Activated naive CD8-positive, alpha-beta T cell treated with anti-CD3 and anti-CD28 coated beads for 36 hours (primary cell): Measurements from ENCODE around the gene LGALS3BP. TPM values are rescaled to one million over a fixed set of nuclear protein-coding genes. Genes with fewer than 3 reads are reported as not detected.

Experiments
- DNase-seq: peaks from one replicate; pipeline ENCODE4 v3.0.0; 2021
- H3K27ac Mint-ChIP-seq: one replicate; pipeline ENCODE4 v1.8.0; 2022; ENCODE audit warnings: mild to moderate bottlenecking, moderate library complexity, mixed read lengths
- H3K27me3 Mint-ChIP-seq: one replicate; pipeline ENCODE4 v1.8.0; 2022; ENCODE audit warnings: mild to moderate bottlenecking, mixed read lengths
- H3K36me3 Mint-ChIP-seq: one replicate; pipeline ENCODE4 v1.8.0; 2021; ENCODE audit warnings: mild to moderate bottlenecking, mixed read lengths
- H3K4me1 Mint-ChIP-seq: one replicate; pipeline ENCODE4 v1.8.0; 2021; ENCODE audit warnings: mixed read lengths
- H3K4me3 Mint-ChIP-seq: one replicate; pipeline ENCODE4 v1.8.0; 2022; ENCODE audit warnings: mild to moderate bottlenecking, moderate library complexity, mixed read lengths
- H3K9me3 Mint-ChIP-seq: one replicate; pipeline ENCODE4 v1.8.0; 2022; ENCODE audit warnings: mixed read lengths
- total RNA-seq, 2 experiments: library from RNA; stranded (reverse); gene quantifications; one replicate each; pipeline ENCODE4 v1.2.3, GENCODE V29; 2021

Gene LGALS3BP
- total RNA-seq, 2 experiments from 2014 or later = 86.8 to 89.7 TPM

- DNase-seq = no peak
- Mint-ChIP-seq H3K27ac (no peak overlapping the region), H3K36me3 (peaks cover 11% of the 10 kb centered on the region), H3K9me3 (no peaks in the 10 kb centered on the region), H3K4me1 (peaks cover 31% of the 10 kb centered on the region), H3K4me3 (no peak overlapping the region), H3K27me3 (no peaks in the 10 kb centered on the region)
Measured at GRCh38 chr17:79006046-79006445, 26.3 kb upstream of the LGALS3BP start.

DNA sequence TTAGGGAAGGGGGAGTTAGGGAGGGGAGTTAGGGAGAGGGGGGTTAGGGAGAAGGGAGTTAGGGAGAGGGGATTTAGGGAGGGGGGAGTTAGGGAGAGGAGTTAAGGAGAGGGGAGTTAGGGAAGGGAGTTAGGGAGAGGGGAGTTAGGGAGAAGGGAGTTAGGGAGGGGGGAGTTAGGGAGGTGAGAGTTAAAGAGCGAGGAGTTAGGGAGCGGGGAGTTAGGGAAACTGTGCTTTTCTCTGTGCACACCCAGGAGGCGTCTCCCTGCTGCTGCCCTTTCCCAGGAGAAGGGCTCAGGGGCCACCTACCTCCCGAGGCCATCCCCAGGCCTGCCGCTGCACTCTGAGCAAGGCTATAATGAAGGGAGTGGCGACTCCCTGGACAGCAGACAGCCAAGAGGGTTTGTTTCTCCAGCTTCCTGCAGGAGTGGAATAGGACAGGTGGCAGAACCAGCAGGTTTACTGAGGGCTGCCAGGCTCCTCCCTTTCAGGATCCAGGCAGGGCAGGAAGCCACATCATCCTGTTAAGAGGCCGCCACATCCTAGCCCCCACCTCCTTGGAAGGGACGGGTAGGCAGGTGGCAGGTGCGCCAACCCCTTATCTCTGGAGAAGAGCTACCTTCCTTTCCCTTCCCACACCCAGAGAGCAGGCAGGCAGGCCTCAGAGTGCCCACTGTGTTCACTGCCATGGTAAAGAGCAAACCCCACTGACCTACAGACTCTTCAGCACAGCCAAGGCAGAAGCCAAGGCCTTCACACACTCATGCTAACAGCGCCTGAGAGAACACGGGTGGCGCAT, 25.5 kb upstream of the LGALS3BP start:
- Mint-ChIP-seq H3K36me3 (peaks cover 11% of the 10 kb centered on the region), H3K27me3 (no peaks in the 10 kb centered on the region), H3K9me3 (no peaks in the 10 kb centered on the region), H3K4me1 (peaks cover 31% of the 10 kb centered on the region), H3K27ac (no peak overlapping the region), H3K4me3 (no peak overlapping the region)
- DNase-seq = no peak

GRCh38 chr17:79003661-79004411, 24.1 kb upstream of the LGALS3BP start:
- no peak for DNase-seq
- H3K4me1 Mint-ChIP-seq = peaks cover 31% of the 10 kb centered on the region
- peak overlapping the region; percentile 34 for H3K27ac Mint-ChIP-seq

GRCh38 chr17:79002796-79003593, 23.3 kb upstream of the LGALS3BP start:
- Mint-ChIP-seq H3K9me3 (no peaks in the 10 kb centered on the region), H3K36me3 (peaks cover 8% of the 10 kb centered on the region), H3K27ac (peak overlapping the region; percentile 34), H3K4me3 (no peak overlapping the region), H3K4me1 (peaks cover 23% of the 10 kb centered on the region), H3K27me3 (no peaks in the 10 kb centered on the region)
- DNase-seq = no peak

More at GRCh38 chr17:79003661-79004411, 24.1 kb upstream of the LGALS3BP start:
- Mint-ChIP-seq H3K4me3 (no peak overlapping the region), H3K36me3 (peaks cover 11% of the 10 kb centered on the region), H3K27me3 (no peaks in the 10 kb centered on the region), H3K9me3 (no peaks in the 10 kb centered on the region)

- H3K27me3 Mint-ChIP-seq = no peaks in the 10 kb centered on the region
- no peak for DNase-seq
- peaks cover 17% of the 10 kb centered on the region for H3K4me1 Mint-ChIP-seq
- H3K9me3 Mint-ChIP-seq = no peaks in the 10 kb centered on the region
- H3K36me3 Mint-ChIP-seq = peaks cover 8% of the 10 kb centered on the region
- no peak overlapping the region for H3K27ac Mint-ChIP-seq
- H3K4me3 Mint-ChIP-seq = no peak overlapping the region
Measured at GRCh38 chr17:79002291-79002690, 22.6 kb upstream of the LGALS3BP start.

DNA sequence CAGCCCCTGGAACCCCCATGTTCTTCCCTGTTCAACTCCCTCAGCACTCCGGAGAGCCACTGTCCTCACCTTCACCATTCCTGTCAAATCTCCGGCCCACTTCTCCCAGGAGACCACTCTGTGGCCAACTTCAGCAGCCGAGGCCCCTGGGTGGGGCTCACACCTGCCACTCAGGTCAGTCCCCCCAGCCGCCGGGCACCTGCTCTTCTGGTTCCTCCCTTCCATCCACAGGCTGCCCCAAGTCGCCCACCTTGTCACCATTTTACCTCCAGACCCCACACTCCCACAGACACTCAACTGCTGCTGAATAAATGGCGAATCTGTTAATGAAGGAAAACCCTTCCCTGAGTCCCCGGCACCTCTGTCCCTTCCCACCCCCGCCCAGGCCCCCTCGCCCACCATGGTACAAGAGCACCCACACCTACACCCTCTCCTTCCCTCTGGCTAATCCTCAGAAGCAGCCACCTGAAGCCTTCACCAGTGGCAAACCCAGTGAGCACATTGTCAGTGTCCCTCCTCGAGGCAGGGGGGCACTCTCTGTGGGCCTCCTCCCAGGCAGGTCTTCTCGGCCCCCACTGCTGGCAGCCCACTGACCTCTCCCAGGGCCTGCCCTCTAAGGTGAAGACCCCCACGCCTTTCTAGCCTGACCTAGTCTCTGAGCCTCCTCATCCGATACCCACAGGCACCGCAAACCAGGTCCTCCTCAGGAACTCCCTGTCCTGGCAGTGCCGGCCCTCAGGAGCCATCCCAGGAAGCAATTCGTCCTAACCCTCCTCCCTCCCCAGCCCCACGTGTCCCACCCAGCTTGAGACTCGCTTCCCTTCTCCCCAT, 21.7 kb upstream of the LGALS3BP start:
- peaks cover 4% of the 10 kb centered on the region for H3K36me3 Mint-ChIP-seq
- no peaks in the 10 kb centered on the region for H3K27me3 Mint-ChIP-seq
- no peak overlapping the region for H3K4me3 Mint-ChIP-seq
- peak overlapping the region; percentile 13 for H3K27ac Mint-ChIP-seq
- DNase-seq = no peak
- H3K4me1 Mint-ChIP-seq = peaks cover 10% of the 10 kb centered on the region
- no peaks in the 10 kb centered on the region for H3K9me3 Mint-ChIP-seq

- H3K4me1 Mint-ChIP-seq = peaks cover 2% of the 10 kb centered on the region
- DNase-seq = no peak
- no peak overlapping the region for H3K27ac Mint-ChIP-seq
- peaks cover 4% of the 10 kb centered on the region for H3K36me3 Mint-ChIP-seq
- no peaks in the 10 kb centered on the region for H3K27me3 Mint-ChIP-seq
- no peak overlapping the region for H3K4me3 Mint-ChIP-seq
- H3K9me3 Mint-ChIP-seq = no peaks in the 10 kb centered on the region
Measured at GRCh38 chr17:79000396-79001189, 20.9 kb upstream of the LGALS3BP start.

DNA sequence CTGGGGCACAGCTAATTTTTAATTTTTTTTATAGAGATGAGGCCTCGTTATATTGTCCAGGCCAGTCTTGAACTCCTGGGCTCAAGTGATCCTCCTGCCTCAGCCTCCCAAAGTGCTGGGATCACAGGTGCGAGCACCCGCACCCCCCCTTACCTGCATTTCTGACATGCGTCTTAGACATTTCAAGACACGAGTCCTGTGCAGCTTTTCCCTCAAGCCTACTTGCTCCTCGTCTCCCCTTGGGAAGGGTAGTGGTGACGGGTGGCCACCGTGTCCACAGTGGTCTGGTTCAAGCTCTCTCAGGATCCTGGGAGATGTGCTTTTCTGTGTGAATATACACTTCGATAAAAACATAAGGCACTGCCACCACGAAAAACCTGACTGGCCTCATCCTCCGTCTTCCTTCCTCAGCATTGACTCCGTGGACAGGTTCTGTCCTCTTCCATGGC, 20.2 kb upstream of the LGALS3BP start:
- H3K27ac Mint-ChIP-seq = no peak overlapping the region
- no peak for DNase-seq
- peaks cover 5% of the 10 kb centered on the region for H3K36me3 Mint-ChIP-seq
- no peaks in the 10 kb centered on the region for H3K4me1 Mint-ChIP-seq
- no peaks in the 10 kb centered on the region for H3K27me3 Mint-ChIP-seq
- H3K4me3 Mint-ChIP-seq = no peak overlapping the region
- no peaks in the 10 kb centered on the region for H3K9me3 Mint-ChIP-seq

- H3K9me3 Mint-ChIP-seq = no peaks in the 10 kb centered on the region
- no peak overlapping the region for H3K27ac Mint-ChIP-seq
- no peak for DNase-seq
- no peaks in the 10 kb centered on the region for H3K4me1 Mint-ChIP-seq
- no peaks in the 10 kb centered on the region for H3K27me3 Mint-ChIP-seq
- H3K4me3 Mint-ChIP-seq = no peak overlapping the region
- peaks cover 5% of the 10 kb centered on the region for H3K36me3 Mint-ChIP-seq
Measured at GRCh38 chr17:78999056-78999768, 19.5 kb upstream of the LGALS3BP start.

DNA sequence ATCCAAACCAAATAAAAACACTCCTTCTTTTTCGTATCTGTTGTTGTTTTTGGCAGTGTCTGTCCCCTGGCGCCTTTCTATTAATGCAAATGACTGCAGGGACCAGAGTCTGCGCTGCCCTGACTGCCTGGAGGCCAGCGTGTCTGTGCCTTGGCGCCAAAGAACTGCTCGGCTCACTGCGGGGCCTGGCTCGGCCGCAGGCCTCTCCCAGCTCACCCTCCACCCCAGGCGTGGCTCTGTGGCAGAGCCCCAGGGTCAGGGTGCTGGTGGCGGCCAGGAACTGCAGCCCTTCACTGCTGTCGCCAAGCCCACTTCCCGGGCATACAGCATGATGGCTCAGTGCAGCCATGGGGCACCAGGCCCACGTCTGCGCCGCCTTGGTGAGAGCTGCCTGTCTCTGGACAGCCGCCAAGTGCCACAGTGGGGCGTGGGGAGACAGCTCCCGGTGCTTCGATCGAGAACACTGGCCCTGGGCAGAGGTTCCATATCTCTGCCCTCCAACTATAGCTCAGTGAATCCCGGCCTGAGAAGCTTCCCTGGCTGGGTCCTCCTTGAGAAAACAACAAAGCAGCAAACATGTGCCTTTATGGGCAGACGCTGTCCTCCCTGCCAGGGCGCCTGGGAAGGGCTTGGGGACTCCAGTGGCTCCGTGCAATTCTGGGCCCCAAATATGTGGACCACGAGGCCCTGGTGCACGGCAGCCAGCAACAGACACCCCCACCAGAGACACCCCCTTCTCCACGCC, 18.8 kb upstream of the LGALS3BP start:
- H3K27me3 Mint-ChIP-seq = no peaks in the 10 kb centered on the region
- H3K4me3 Mint-ChIP-seq = no peak overlapping the region
- H3K4me1 Mint-ChIP-seq = no peaks in the 10 kb centered on the region
- H3K9me3 Mint-ChIP-seq = no peaks in the 10 kb centered on the region
- no peak overlapping the region for H3K27ac Mint-ChIP-seq
- no peak for DNase-seq
- H3K36me3 Mint-ChIP-seq = peaks cover 5% of the 10 kb centered on the region

GRCh38 chr17:78997881-78998280, 18.2 kb upstream of the LGALS3BP start:
- H3K9me3 Mint-ChIP-seq = no peaks in the 10 kb centered on the region
- H3K4me1 Mint-ChIP-seq = peaks cover 3% of the 10 kb centered on the region
- H3K27ac Mint-ChIP-seq = no peak overlapping the region
- peaks cover 9% of the 10 kb centered on the region for H3K36me3 Mint-ChIP-seq
- no peak for DNase-seq
- no peaks in the 10 kb centered on the region for H3K27me3 Mint-ChIP-seq
- H3K4me3 Mint-ChIP-seq = no peak overlapping the region

DNA sequence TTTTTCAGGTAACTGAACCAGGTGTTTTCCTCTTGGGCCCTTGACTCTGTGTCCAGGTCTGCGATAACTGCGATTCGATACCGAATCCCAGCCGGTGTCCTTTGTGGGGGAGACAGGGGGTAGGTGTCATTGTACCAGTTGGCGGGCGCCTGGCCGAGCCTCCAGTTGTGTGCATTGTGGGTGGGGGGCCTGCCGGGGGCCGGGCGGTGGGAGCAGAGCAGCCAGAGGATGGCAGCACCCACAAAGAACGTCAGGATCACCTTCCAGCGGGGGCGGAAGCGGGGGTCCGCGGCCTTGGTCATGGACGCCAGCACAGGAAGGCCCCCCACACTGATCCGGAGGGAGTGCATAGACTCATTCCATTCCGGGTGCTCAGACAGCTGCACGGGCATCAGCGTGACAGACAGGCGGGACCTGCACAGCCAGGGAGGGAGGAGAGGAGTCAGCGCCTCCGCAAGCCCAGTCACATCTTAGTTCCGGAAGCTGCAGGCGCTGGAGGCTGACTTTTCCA, 17.6 kb upstream of the LGALS3BP start:
- Mint-ChIP-seq H3K36me3 (peaks cover 8% of the 10 kb centered on the region), H3K27ac (no peak overlapping the region), H3K9me3 (no peaks in the 10 kb centered on the region), H3K27me3 (no peaks in the 10 kb centered on the region), H3K4me3 (no peak overlapping the region), H3K4me1 (peaks cover 3% of the 10 kb centered on the region)
- no peak for DNase-seq
